Nephron progenitor cell (in vitro differentiated cells): Measurements from ENCODE around the gene EPHA10.

Source experiments
- DNase-seq: peaks from one replicate; pipeline ENCODE4 v3.0.0; 2021
- H3K27ac Mint-ChIP-seq: 2 replicates; pipeline ENCODE4 v1.8.0; 2021; ENCODE audit warnings: mild to moderate bottlenecking, moderate library complexity, mixed read lengths
- H3K27me3 Mint-ChIP-seq: 2 replicates; pipeline ENCODE4 v1.8.0; 2021; ENCODE audit warnings: mild to moderate bottlenecking, low read depth, mixed read lengths; ENCODE audit not compliant: poor library complexity
- H3K36me3 Mint-ChIP-seq: 2 replicates; pipeline ENCODE4 v1.8.0; 2021; ENCODE audit warnings: low read depth, mixed read lengths
- H3K4me1 Mint-ChIP-seq: 2 replicates; pipeline ENCODE4 v1.8.0; 2021; ENCODE audit warnings: mixed read lengths
- H3K4me3 Mint-ChIP-seq: 2 replicates; pipeline ENCODE4 v1.8.0; 2021; ENCODE audit warnings: mild to moderate bottlenecking, moderate library complexity, mixed read lengths
- H3K9me3 Mint-ChIP-seq: 2 replicates; pipeline ENCODE4 v1.8.0; 2021; ENCODE audit warnings: mild to moderate bottlenecking, moderate library complexity, mixed read lengths
- CTCF ChIP-seq: fragments of 200-600 bp; sonication (generic); IDR thresholded peaks from 2 replicates; pipeline ENCODE4 v1.5.0; 2021; ENCODE audit warnings: antibody characterized with exemption

Gene EPHA10

GRCh38 chr1:37808369-37809319 is 43.7 kb upstream of the EPHA10 start:
- peak; percentile 85 for DNase-seq
- Mint-ChIP-seq H3K4me3 (peak overlapping the region; percentile 92), H3K4me1 (peaks cover 24% of the 10 kb centered on the region), H3K36me3 (peaks cover 29% of the 10 kb centered on the region), H3K27ac (peak overlapping the region; percentile 93), H3K9me3 (no peaks in the 10 kb centered on the region), H3K27me3 (no peaks in the 10 kb centered on the region)
- no peak for TF ChIP-seq CTCF

GRCh38 chr1:37807555-37808368 is 42.8 kb upstream of the EPHA10 start, which contains the start of the genes C1orf122 and YRDC:
TSS of gene C1orf122 (plus strand) at chr1:37807790. CDS start at chr1:37808405, 615 bp downstream.
TSS of gene YRDC (minus strand) at chr1:37808208. CDS start at chr1:37808180, 28 bp downstream.
- Mint-ChIP-seq H3K36me3 (peaks cover 35% of the 10 kb centered on the region), H3K4me3 (peak within 1 kb of the TSS; percentile 92), H3K27me3 (no peaks in the 10 kb centered on the region), H3K4me1 (peaks cover 24% of the 10 kb centered on the region), H3K27ac (peak within 1 kb of the TSS; percentile 93), H3K9me3 (no peaks in the 10 kb centered on the region)
- peak; percentile 96 for DNase-seq
- no peak for TF ChIP-seq CTCF

GRCh38 chr1:37807220-37807554 is 42.3 kb upstream of the EPHA10 start:
- Mint-ChIP-seq H3K27me3 (no peaks in the 10 kb centered on the region), H3K9me3 (no peaks in the 10 kb centered on the region), H3K27ac (no peak overlapping the region), H3K4me3 (peak overlapping the region; percentile 86), H3K4me1 (peaks cover 24% of the 10 kb centered on the region), H3K36me3 (peaks cover 41% of the 10 kb centered on the region)
- TF ChIP-seq CTCF, result no peak
- no peak for DNase-seq

GRCh38 chr1:37802439-37802838 is 37.5 kb upstream of the EPHA10 start:
- Mint-ChIP-seq H3K4me3 (no peak overlapping the region), H3K9me3 (no peaks in the 10 kb centered on the region), H3K27me3 (no peaks in the 10 kb centered on the region), H3K4me1 (peaks cover 9% of the 10 kb centered on the region), H3K27ac (no peak overlapping the region), H3K36me3 (peaks cover 48% of the 10 kb centered on the region)
- no peak for DNase-seq
- no peak for TF ChIP-seq CTCF

- Mint-ChIP-seq H3K4me1 (no peaks in the 10 kb centered on the region), H3K27ac (no peak overlapping the region), H3K4me3 (no peak overlapping the region), H3K9me3 (no peaks in the 10 kb centered on the region), H3K36me3 (peaks cover 13% of the 10 kb centered on the region), H3K27me3 (peaks cover 40% of the 10 kb centered on the region)
- no peak for DNase-seq
- TF ChIP-seq CTCF, result no peak
Observed at GRCh38 chr1:37797750-37798345, 32.9 kb upstream of the EPHA10 start.
